Dedifferentiated amniotic fluid mesenchymal stem cell (primary cell): ENCODE data around the gene RIPOR2.
"Not testable (repeated sequence)": the region's sequence is repeated elsewhere in the genome, so short reads cannot be mapped to it uniquely, and the experiment has no call there.

Experiments
- DNase-seq: peaks from one replicate; pipeline ENCODE4 v3.0.0-alpha.2; 2016; ENCODE audit errors: extremely low spot score

RIPOR2 gene

GRCh38 chr6:24951811-24952299 lies 16.1 kb upstream of the RIPOR2 start:
- DNase-seq, result no peak

GRCh38 chr6:24950218-24950941 lies 14.6 kb upstream of the RIPOR2 start:
- no peak for DNase-seq

GRCh38 chr6:24949020-24949569 lies 13.3 kb upstream of the RIPOR2 start:
- DNase-seq, result no peak

GRCh38 chr6:24948261-24948660 lies 12.5 kb upstream of the RIPOR2 start:
- DNase-seq, result not testable (repeated sequence)

- no peak for DNase-seq
Observed at GRCh38 chr6:24947636-24948035, 11.9 kb upstream of the RIPOR2 start.

GRCh38 chr6:24945054-24945453 lies 9.3 kb upstream of the RIPOR2 start:
- no peak for DNase-seq

GRCh38 chr6:24943774-24944173 lies 8.0 kb upstream of the RIPOR2 start:
- DNase-seq, result no peak

GRCh38 chr6:24940311-24940917 lies 4.7 kb upstream of the RIPOR2 start:
- no peak for DNase-seq

- no peak for DNase-seq
Observed at GRCh38 chr6:24936641-24937317, 1.0 kb upstream of the RIPOR2 start.

- DNase-seq, result no peak
Observed at GRCh38 chr6:24933868-24934401, 1.8 kb downstream of the RIPOR2 start.

- no peak for DNase-seq
Observed at GRCh38 chr6:24933266-24933665, 2.5 kb downstream of the RIPOR2 start.

GRCh38 chr6:24932832-24933231 lies 2.9 kb downstream of the RIPOR2 start:
- no peak for DNase-seq

- no peak for DNase-seq
Observed at GRCh38 chr6:24931718-24932691, 3.8 kb downstream of the RIPOR2 start.

- DNase-seq, result no peak
Observed at GRCh38 chr6:24931296-24931695, 4.5 kb downstream of the RIPOR2 start.

GRCh38 chr6:24930431-24930871 lies 5.3 kb downstream of the RIPOR2 start:
- no peak for DNase-seq

GRCh38 chr6:24929242-24929641 lies 6.5 kb downstream of the RIPOR2 start:
- no peak for DNase-seq

- DNase-seq, result no peak
Observed at GRCh38 chr6:24927985-24928745, 7.6 kb downstream of the RIPOR2 start.

- DNase-seq, result no peak
Observed at GRCh38 chr6:24927277-24927955, 8.3 kb downstream of the RIPOR2 start.

GRCh38 chr6:24926647-24927046 lies 9.1 kb downstream of the RIPOR2 start:
- DNase-seq, result not testable (repeated sequence)

- no peak for DNase-seq
Observed at GRCh38 chr6:24926192-24926591, 9.6 kb downstream of the RIPOR2 start.
